HEK293T (cell line): ENCODE measurements around the gene HSPH1.

Experiments used
- CTCF ChIA-PET: fragments of 350-600 bp; formaldehyde crosslinking; extraction: SDS; loops from one replicate; lab custom pipeline; 2021; ENCODE audit warnings: antibody characterized with exemption, inconsistent platforms; lab: Yijun Ruan, JAX
- POLR2A ChIA-PET: fragments of 350-600 bp; formaldehyde crosslinking; extraction: SDS; loops from one replicate; lab custom pipeline; 2020; ENCODE audit warnings: antibody characterized with exemption, inconsistent platforms; lab: Yijun Ruan, JAX
- DNase-seq: peaks from one replicate; pipeline ENCODE4 v3.0.0; 2012; ENCODE audit warnings: mixed read lengths; ENCODE audit errors: extremely low spot score
- ARNT ChIP-seq: fragments of 450-650 bp; IDR thresholded peaks from 2 replicates; pipeline ENCODE4 v1.6.1; 2017; ENCODE audit warnings: mild to moderate bottlenecking
- BHLHE40 ChIP-seq: fragments of 450-650 bp; IDR thresholded peaks from 2 replicates; pipeline ENCODE4 v1.6.1; 2016; ENCODE audit warnings: mild to moderate bottlenecking, moderate library complexity, borderline replicate concordance
- CTBP1 ChIP-seq: fragments of 450-650 bp; IDR thresholded peaks from 2 replicates; pipeline ENCODE4 v1.6.1; 2016; ENCODE audit warnings: borderline replicate concordance
- ELF4 ChIP-seq: fragments of 450-650 bp; IDR thresholded peaks from 2 replicates; pipeline ENCODE4 v1.6.1; 2017; ENCODE audit warnings: antibody characterized with exemption
- FOXA1 ChIP-seq: fragments of 450-650 bp; IDR thresholded peaks from 2 replicates; pipeline ENCODE4 v1.6.1; 2016; ENCODE audit warnings: mild to moderate bottlenecking
- FOXK2 ChIP-seq: fragments of 450-650 bp; IDR thresholded peaks from 2 replicates; pipeline ENCODE4 v1.6.1; 2016; ENCODE audit warnings: mild to moderate bottlenecking
- FOXM1 ChIP-seq: fragments of 450-650 bp; IDR thresholded peaks from 2 replicates; pipeline ENCODE4 v1.6.1; 2017; ENCODE audit warnings: mild to moderate bottlenecking, borderline replicate concordance
- HDGF ChIP-seq: fragments of 450-650 bp; IDR thresholded peaks from 2 replicates; pipeline ENCODE4 v1.6.1; 2017; ENCODE audit warnings: antibody characterized with exemption, borderline replicate concordance
- L3MBTL2 ChIP-seq: fragments of 450-650 bp; conservative IDR thresholded peaks from 2 replicates; pipeline ENCODE4 v1.6.1; 2016; ENCODE audit warnings: mild to moderate bottlenecking
- LEF1 ChIP-seq: fragments of 450-650 bp; IDR thresholded peaks from 2 replicates; pipeline ENCODE4 v1.6.1; 2017; ENCODE audit warnings: mild to moderate bottlenecking, borderline replicate concordance
- NFRKB ChIP-seq: fragments of 450-650 bp; IDR thresholded peaks from 2 replicates; pipeline ENCODE4 v1.6.1; 2016; ENCODE audit warnings: mild to moderate bottlenecking, moderate library complexity
- PKNOX1 ChIP-seq: fragments of 450-650 bp; IDR thresholded peaks from 2 replicates; pipeline ENCODE4 v1.6.1; 2016
- SP1 ChIP-seq: fragments of 450-650 bp; IDR thresholded peaks from 2 replicates; pipeline ENCODE4 v1.6.1; 2017
- SUZ12 ChIP-seq: fragments of 450-650 bp; IDR thresholded peaks from 2 replicates; pipeline ENCODE4 v1.6.1; 2016; ENCODE audit warnings: mild to moderate bottlenecking
- TARDBP ChIP-seq: fragments of 450-650 bp; IDR thresholded peaks from 2 replicates; pipeline ENCODE4 v1.6.1; 2016
- ZNF384 ChIP-seq: fragments of 450-650 bp; IDR thresholded peaks from 2 replicates; pipeline ENCODE4 v1.6.1; 2016

The HSPH1 gene

DNA sequence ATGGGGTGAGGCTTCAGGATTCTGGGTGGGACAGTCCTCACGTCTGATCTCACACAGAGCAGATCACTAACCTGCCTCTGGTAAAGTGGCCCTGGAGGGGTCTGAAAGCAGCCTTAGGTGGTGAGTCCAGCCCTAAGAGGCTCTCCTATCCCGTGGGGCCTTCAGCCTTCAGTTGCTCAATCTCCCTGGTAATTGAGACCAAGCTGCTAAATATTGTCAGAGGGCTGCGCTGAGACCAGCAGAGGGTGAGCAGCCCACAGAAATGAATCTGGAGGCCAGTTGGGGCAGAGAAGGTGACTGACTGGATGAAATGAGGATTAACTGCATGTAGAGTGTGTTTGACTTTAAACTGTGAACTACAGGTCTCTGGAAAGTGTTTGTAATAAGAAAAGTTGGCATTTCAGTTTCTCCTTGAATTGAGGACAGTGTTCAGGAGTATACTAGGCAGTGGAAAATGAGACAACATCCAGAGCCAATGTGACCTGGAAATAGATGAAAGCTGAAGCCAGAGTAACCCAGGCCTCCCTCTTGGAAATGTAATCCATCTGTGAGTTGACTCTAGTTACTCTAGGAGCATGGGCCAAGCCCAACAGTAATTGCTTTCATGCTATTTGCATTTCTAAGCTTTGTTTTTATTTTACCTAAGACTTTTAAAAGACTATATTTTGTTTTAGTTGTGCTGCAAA, 14.3 kb upstream of the HSPH1 start:
- no peak for DNase-seq
- no peak for TF ChIP-seq NFRKB
- TF ChIP-seq FOXA1 = no peak
- TF ChIP-seq ELF4 = no peak
- TF ChIP-seq SUZ12 = no peak
- TF ChIP-seq L3MBTL2 = no peak
- POLR2A ChIA-PET = no interaction called here
- CTCF ChIA-PET = no interaction called here

DNA sequence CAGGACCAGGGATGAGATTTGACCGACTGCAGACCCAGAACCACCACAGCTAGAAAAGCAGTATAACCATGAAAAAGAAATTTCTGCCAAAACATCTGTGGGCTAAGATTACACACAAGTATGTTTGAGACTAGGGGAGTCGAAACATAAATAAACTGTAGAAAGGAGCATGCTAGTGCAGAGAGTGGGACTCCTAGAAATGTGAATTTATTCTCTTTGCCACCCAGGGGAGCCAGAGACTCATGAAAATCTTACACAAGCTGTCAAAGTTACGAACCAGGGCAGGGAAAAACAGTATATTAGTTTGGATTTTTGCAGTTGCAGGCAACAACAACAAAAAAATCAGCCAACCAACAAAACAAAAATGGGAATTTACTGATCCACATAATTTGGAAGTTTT, 12.3 kb upstream of the HSPH1 start:
- no peak for DNase-seq
- CTCF ChIA-PET = no interaction called here
- TF ChIP-seq ELF4 (no peak), ARNT (no peak), ZNF384 (no peak), NFRKB (no peak), LEF1 (no peak), FOXA1 (no peak), SUZ12 (no peak), L3MBTL2 (no peak), TARDBP (no peak), FOXK2 (no peak), BHLHE40 (no peak), SP1 (no peak), PKNOX1 (no peak), FOXM1 (no peak), CTBP1 (no peak), HDGF (no peak)
- POLR2A ChIA-PET = interaction anchor here (1.2 kb wide), 1 partner anchor 27 kb away, joined by 3 read pairs; no protein-coding TSS in a partner anchor

GRCh38 chr13:31172535-31172934, 10.8 kb upstream of the HSPH1 start:
- ChIA-PET CTCF (no interaction called here), POLR2A (no interaction called here)
- no peak for DNase-seq
- TF ChIP-seq TARDBP (no peak), SP1 (no peak), LEF1 (no peak), FOXM1 (no peak), ELF4 (no peak), BHLHE40 (no peak), FOXA1 (no peak), NFRKB (no peak), FOXK2 (no peak), ZNF384 (no peak), ARNT (no peak), CTBP1 (no peak), PKNOX1 (no peak), HDGF (no peak), SUZ12 (no peak), L3MBTL2 (no peak)

- DNase-seq = no peak
- POLR2A ChIA-PET = no interaction called here
- CTCF ChIA-PET = no interaction called here
- TF ChIP-seq FOXK2 (no peak), ELF4 (no peak), ZNF384 (no peak), SP1 (no peak), FOXM1 (no peak), TARDBP (no peak), ARNT (no peak), SUZ12 (no peak), FOXA1 (no peak)
Observed at GRCh38 chr13:31172001-31172400, 10.3 kb upstream of the HSPH1 start.

DNA sequence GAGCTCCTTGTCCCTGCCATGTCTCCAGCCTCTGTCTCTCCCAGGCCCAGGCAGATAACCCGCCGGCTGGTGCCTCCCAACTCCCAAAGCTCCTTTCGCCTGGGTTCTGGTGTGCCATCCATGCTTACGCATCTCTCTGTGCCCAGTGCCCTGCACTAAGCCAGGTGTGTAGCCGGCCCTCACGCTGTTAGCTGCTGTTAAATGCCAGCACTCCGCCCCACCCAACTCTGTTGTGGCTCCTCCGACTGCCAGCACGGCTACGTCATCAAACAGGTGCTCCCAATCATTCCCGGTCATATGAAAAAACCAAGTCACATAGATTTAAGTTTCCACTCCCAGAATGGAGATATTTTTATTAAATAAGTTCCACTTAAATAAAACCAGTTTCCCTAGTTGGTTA, 7.0 kb upstream of the HSPH1 start:
- ChIA-PET POLR2A (no interaction called here), CTCF (no interaction called here)
- DNase-seq = no peak
- no peak for TF ChIP-seq CTBP1
- no peak for TF ChIP-seq FOXM1
- no peak for TF ChIP-seq SUZ12
- TF ChIP-seq TARDBP = no peak
- no peak for TF ChIP-seq SP1
- no peak for TF ChIP-seq FOXK2
- no peak for TF ChIP-seq BHLHE40
- TF ChIP-seq FOXA1 = no peak
- TF ChIP-seq NFRKB = no peak
- no peak for TF ChIP-seq ZNF384
- no peak for TF ChIP-seq ELF4
- no peak for TF ChIP-seq ARNT
- TF ChIP-seq PKNOX1 = no peak
- TF ChIP-seq LEF1 = no peak
- TF ChIP-seq HDGF = no peak

DNA sequence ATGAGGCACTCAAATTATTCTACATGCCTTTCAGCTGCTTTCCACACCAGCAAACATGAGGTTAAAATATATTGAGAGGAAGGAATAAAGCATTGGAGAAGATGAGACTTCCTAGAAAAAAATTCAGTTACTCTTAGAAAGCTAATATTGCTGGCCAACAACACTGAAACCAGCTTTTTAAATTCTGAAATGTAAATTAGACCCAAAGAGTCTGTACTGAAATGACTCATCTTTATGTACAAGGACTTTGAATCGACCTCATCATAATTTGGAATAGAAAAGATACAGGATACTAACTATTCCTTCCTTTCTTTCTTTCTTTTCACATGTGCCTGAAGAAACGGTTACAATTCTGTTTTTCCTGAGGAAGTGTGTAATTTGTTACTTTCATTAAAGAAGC, 6.5 kb upstream of the HSPH1 start:
- TF ChIP-seq ELF4 (no peak), LEF1 (no peak), CTBP1 (no peak)
- ChIA-PET CTCF (no interaction called here), POLR2A (no interaction called here)
- DNase-seq = no peak

- no peak for DNase-seq
- ChIA-PET CTCF (no interaction called here), POLR2A (no interaction called here)
- TF ChIP-seq LEF1 (no peak), SP1 (no peak), ZNF384 (no peak), FOXA1 (no peak), SUZ12 (no peak), TARDBP (no peak), BHLHE40 (no peak), NFRKB (no peak), HDGF (no peak), L3MBTL2 (no peak), ARNT (no peak), CTBP1 (no peak), ELF4 (no peak), PKNOX1 (no peak), FOXK2 (no peak), FOXM1 (no peak)
Observed at GRCh38 chr13:31167490-31167889, 5.8 kb upstream of the HSPH1 start.
